Bronchial epithelial cell (primary cell): Measurements from ENCODE around the gene DCHS1. TPM values are rescaled to one million over a fixed set of nuclear protein-coding genes. Genes with fewer than 3 reads are reported as not detected.
"Not testable (repeated sequence)": the region's sequence is repeated elsewhere in the genome, so short reads cannot be mapped to it uniquely, and the experiment has no call there.

Source experiments
- DNase-seq: peaks from one replicate; pipeline ENCODE4 v3.0.0-alpha.2; 2010; ENCODE audit warnings: low read depth
- FAIRE-seq: peaks from 2 replicates; lab custom pipeline; 2011; peaks lifted over from hg19 to GRCh38; lab: Jason Lieb, UNC
- H3K27me3 ChIP-seq: 2 replicates; pipeline ENCODE4 v1.5.1; 2011; ENCODE audit warnings: low read length; ENCODE audit not compliant: control insufficient read depth, insufficient read depth
- H3K36me3 ChIP-seq: 2 replicates; pipeline ENCODE4 v1.5.1; 2011; ENCODE audit warnings: low read length; ENCODE audit not compliant: control insufficient read depth, insufficient read depth
- H3K4me3 ChIP-seq: 2 replicates; pipeline ENCODE4 v1.5.1; 2011; ENCODE audit warnings: mild to moderate bottlenecking, low read depth, low read length, control low read depth
- total RNA-seq: library from RNA; depleted of rRNA; stranded (reverse); fragments of >200 nt; gene quantifications from 2 replicates; pipeline ENCODE4 v1.2.1, GENCODE V29; 2014
- TF ChIP-seq, protein P1 (sequence below): IDR thresholded peaks from 2 replicates; pipeline ENCODE4 v1.5.1; 2011; ENCODE audit warnings: mild to moderate bottlenecking, moderate library complexity, low read length, control low read depth, inconsistent platforms; ENCODE audit not compliant: insufficient read depth, severe bottlenecking

DCHS1 gene
- 0.26 TPM in 2 replicates for total RNA-seq

GRCh38 chr11:6655790-6656583 is at the start of gene DCHS1:
Gene DCHS1 (minus strand): TSS chr11:6655809. CDS start chr11:6641613, 14,196 bp downstream.
- no peaks in the 10 kb centered on the region for H3K36me3 ChIP-seq
- TF ChIP-seq, protein P1, sequence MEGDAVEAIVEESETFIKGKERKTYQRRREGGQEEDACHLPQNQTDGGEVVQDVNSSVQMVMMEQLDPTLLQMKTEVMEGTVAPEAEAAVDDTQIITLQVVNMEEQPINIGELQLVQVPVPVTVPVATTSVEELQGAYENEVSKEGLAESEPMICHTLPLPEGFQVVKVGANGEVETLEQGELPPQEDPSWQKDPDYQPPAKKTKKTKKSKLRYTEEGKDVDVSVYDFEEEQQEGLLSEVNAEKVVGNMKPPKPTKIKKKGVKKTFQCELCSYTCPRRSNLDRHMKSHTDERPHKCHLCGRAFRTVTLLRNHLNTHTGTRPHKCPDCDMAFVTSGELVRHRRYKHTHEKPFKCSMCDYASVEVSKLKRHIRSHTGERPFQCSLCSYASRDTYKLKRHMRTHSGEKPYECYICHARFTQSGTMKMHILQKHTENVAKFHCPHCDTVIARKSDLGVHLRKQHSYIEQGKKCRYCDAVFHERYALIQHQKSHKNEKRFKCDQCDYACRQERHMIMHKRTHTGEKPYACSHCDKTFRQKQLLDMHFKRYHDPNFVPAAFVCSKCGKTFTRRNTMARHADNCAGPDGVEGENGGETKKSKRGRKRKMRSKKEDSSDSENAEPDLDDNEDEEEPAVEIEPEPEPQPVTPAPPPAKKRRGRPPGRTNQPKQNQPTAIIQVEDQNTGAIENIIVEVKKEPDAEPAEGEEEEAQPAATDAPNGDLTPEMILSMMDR, result no peak
- no peak for FAIRE-seq
- peaks cover 24% of the 10 kb centered on the region for H3K27me3 ChIP-seq
- DNase-seq, result no peak
- H3K4me3 ChIP-seq, result no peak within 1 kb of the TSS

GRCh38 chr11:6703247-6704063 is 47.8 kb upstream of the DCHS1 start:
- FAIRE-seq (no peak), DNase-seq (peak; percentile 74)
- no peaks in the 10 kb centered on the region for H3K36me3 ChIP-seq
- H3K4me3 ChIP-seq, result no peak overlapping the region
- TF ChIP-seq, protein P1, result peak; percentile 65
- no peaks in the 10 kb centered on the region for H3K27me3 ChIP-seq

DNA sequence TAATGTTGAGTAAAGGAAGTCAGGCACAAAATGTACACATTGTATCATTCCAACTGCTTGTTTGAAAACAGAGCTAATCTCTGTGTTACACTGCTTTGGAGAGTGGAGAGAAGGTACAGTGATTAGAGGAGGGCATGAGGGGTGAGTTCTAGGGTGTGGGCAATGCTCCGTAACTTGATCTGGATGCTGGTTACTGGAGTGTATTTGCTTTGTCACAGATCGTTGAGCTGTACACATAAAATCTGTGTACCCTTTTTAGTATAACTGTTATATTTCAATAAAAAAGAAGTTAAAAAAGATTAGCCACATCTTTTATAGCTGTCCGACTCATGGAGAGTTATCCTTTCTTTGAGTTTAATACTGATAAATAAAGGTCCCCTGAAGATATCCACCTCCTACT is 46.3 kb upstream of the DCHS1 start:
- not testable (repeated sequence) for H3K27me3 ChIP-seq, DNase-seq, H3K4me3 ChIP-seq, FAIRE-seq, H3K36me3 ChIP-seq

DNA sequence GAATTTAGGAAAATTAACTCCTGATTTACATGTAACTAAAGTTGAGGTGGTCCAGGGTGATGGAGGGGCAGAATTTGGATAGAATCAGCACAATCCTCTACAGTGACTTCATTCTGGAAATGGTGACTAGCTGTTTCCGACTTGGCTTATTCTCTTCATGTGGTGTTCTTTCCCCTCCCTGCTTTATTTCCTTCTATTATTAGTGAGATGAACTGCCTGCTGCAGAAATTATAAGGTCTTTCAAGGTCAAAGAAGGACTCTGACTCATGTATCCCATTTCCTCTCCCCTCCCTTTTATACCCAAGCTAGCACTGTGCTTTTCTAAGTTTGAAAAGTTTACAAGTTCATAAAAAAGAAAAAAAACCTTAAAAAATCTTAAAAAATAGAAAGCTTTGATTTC is 39.8 kb upstream of the DCHS1 start:
- TF ChIP-seq, protein P1, result no peak
- DNase-seq (no peak), FAIRE-seq (no peak)
- no peaks in the 10 kb centered on the region for H3K27me3 ChIP-seq
- no peaks in the 10 kb centered on the region for H3K36me3 ChIP-seq
- H3K4me3 ChIP-seq, result no peak overlapping the region

- no peaks in the 10 kb centered on the region for H3K36me3 ChIP-seq
- no peaks in the 10 kb centered on the region for H3K27me3 ChIP-seq
- TF ChIP-seq, protein P1, result no peak
- no peak overlapping the region for H3K4me3 ChIP-seq
- DNase-seq (no peak), FAIRE-seq (no peak)
These were observed 38.6 kb upstream of the DCHS1 start for GRCh38 chr11:6694229-6694535.

GRCh38 chr11:6693342-6694228 is 38.0 kb upstream of the DCHS1 start:
- Histone ChIP-seq H3K36me3 (no peaks in the 10 kb centered on the region), H3K4me3 (no peak overlapping the region), H3K27me3 (no peaks in the 10 kb centered on the region)
- TF ChIP-seq, protein P1, result no peak
- peak; percentile 92 for DNase-seq
- no peak for FAIRE-seq
